Psoas muscle (tissue), 8 donors: ENCODE results near the gene ZNF268. TPM values are rescaled to one million over a fixed set of nuclear protein-coding genes. Genes with fewer than 3 reads are reported as not detected.

Source experiments
- ATAC-seq, 4 donors: fragments of 200-7000 bp; cut with Tn5 transposase; one replicate each; pipeline ENCODE4 v1.9.1; 2020; ENCODE audit warnings: moderate library complexity in 3 of 4, mild to moderate bottlenecking in 2 of 4
- DNase-seq, 2 donors: peaks; one replicate each; pipeline ENCODE4 v3.0.0-alpha.2; 2020
- H3K27ac ChIP-seq: fragments of 200-600 bp; one replicate; pipeline ENCODE4 v1.8.0; 2022
- H3K27me3 ChIP-seq, 3 donors: fragments of 200-600 bp in 1 of 3; one replicate each; pipeline versions ENCODE4 v1.6.1 to v1.8.0; 2013 to 2022; ENCODE audit warnings: low read length in 2 of 3, mild to moderate bottlenecking in 2 of 3, moderate library complexity in 1 of 3; ENCODE audit not compliant: insufficient read depth in 3 of 3
- H3K36me3 ChIP-seq, 2 donors: fragments of 200-600 bp in 1 of 2; one replicate each; pipeline versions ENCODE4 v1.6.1 to v1.8.0; 2013 to 2022; ENCODE audit warnings: low read depth in 1 of 2, mild to moderate bottlenecking in 1 of 2, moderate library complexity in 1 of 2; ENCODE audit not compliant: insufficient read depth in 1 of 2
- H3K4me1 ChIP-seq: fragments of 200-600 bp; one replicate; pipeline ENCODE4 v1.8.0; 2022
- H3K4me3 ChIP-seq: fragments of 200-600 bp; one replicate; pipeline ENCODE4 v1.8.0; 2022; ENCODE audit warnings: mild to moderate bottlenecking
- H3K9me3 ChIP-seq: fragments of 200-600 bp; one replicate; pipeline ENCODE4 v1.8.0; 2022
- WGBS, 3 donors: extraction: QIAGEN DNeasy Blood & Tissue Kit; methylation state at CpG; one replicate each; pipeline versions ENCODE4 v1.1.6 to v1.1.7; 2013; 5-methylcytosine and 5-hydroxymethylcytosine counted together
- intact Hi-C, 2 donors: fragments of 100-400 bp; cut with DNase I; formaldehyde crosslinking; loops; one replicate each; pipeline versions ENCODE4 v1.11.0 to v1.14.2; 2022
- polyA plus RNA-seq, 3 donors: library from polyadenylated mRNA; stranded (reverse); fragments of 200-250 nt; gene quantifications; one replicate each; pipeline ENCODE4 v1.2.3, GENCODE V29; 2013
- total RNA-seq, 4 donors: library from RNA; stranded (reverse); fragmentation: NEBNext Ultra II Directional in 2 of 4; extraction: Animal tissue kit (Norgen Biotek cat#: 25700) in 2 of 4; gene quantifications; one replicate each; pipeline versions ENCODE4 v1.2.1 to v1.2.4, GENCODE V29; 2021 to 2023
- TF ChIP-seq, protein P1 (sequence below): fragments of 200-600 bp; IDR thresholded peaks from one replicate; pipeline ENCODE4 v1.8.0; 2022; ENCODE audit warnings: antibody characterized with exemption
- donor health status: healthy with polysubstance abuse.
- donor health status: DM: no; HTN: no; CAD: no; lungs with moderate emphysema.
- donor health status: Bipolar disorder and iron deficiency.
- donor health status: healthy.
- donor health status: DM: yes; HTN: yes; CAD: no.
- donor health status: DM: no; HTN: no; CAD: no.
- donor health status: DM: no; HTN: no; CAD: no.
- donor health status: DM: yes; HTN: yes; CAD: no.

Gene ZNF268
- total and polyA plus RNA-seq, 7 donors: 1.1 to 6.4 (median 5.6) TPM

DNA sequence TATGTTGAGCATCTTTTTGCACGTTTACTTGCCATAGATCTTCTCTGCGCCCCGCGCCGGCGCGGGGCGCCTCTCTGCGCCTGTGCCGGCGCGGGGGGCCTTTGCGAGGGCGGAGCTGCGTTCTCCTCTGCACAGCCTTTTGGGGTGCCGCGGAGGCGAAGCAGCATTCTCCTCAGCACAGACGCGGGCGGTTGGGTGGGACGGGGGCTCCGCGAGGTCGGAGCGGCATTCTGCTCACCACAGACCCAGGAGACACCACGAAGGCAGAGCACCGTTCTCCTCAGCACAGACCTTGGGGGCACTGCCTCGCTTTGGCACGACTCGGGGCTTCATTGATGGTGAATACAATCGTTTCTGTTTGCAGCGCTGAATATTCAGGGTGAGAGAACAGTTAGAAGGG lies 82.9 kb downstream of the ZNF268 start:
- TF ChIP-seq, protein P1, sequence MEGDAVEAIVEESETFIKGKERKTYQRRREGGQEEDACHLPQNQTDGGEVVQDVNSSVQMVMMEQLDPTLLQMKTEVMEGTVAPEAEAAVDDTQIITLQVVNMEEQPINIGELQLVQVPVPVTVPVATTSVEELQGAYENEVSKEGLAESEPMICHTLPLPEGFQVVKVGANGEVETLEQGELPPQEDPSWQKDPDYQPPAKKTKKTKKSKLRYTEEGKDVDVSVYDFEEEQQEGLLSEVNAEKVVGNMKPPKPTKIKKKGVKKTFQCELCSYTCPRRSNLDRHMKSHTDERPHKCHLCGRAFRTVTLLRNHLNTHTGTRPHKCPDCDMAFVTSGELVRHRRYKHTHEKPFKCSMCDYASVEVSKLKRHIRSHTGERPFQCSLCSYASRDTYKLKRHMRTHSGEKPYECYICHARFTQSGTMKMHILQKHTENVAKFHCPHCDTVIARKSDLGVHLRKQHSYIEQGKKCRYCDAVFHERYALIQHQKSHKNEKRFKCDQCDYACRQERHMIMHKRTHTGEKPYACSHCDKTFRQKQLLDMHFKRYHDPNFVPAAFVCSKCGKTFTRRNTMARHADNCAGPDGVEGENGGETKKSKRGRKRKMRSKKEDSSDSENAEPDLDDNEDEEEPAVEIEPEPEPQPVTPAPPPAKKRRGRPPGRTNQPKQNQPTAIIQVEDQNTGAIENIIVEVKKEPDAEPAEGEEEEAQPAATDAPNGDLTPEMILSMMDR: no peak
- DNase-seq: no peak
- Histone ChIP-seq H3K4me3 (no peak overlapping the region), H3K9me3 (no peaks in the 10 kb centered on the region), H3K27ac (no peak overlapping the region), H3K4me1 (no peaks in the 10 kb centered on the region), H3K27me3 (no peaks in the 10 kb centered on the region), H3K36me3 (no peaks in the 10 kb centered on the region)
- no peak for ATAC-seq
- intact Hi-C loops: no loop called here
- 80 to 83% (median 83%) methylated on average over 33 of the region's 33 CpGs for WGBS, 3 donors

Other genes starting within 250 kb of the ZNF268 start
- gene ZNF605, start 225.2 kb upstream of the ZNF268 start, total RNA-seq: 1 to 10 TPM; 6.6 to 8.8 (median 7.8) TPM
- gene ZNF605, start 225.2 kb upstream of the ZNF268 start, polyA plus RNA-seq: 1 to 10 TPM; 1.6 to 4.1 (median 2.5) TPM
- gene ZNF26, start 195.1 kb upstream of the ZNF268 start, total RNA-seq: 1 to 10 TPM; 2.9 to 3.9 (median 3.3) TPM
- 1 to 10 TPM; 1.4 to 4.0 (median 2.1) TPM for gene ZNF26, start 195.1 kb upstream of the ZNF268 start, polyA plus RNA-seq
- gene ZNF84, start 144.0 kb upstream of the ZNF268 start, total RNA-seq: 10 to 100 TPM in 3 of 4 donors, 1 to 10 TPM in 1; 9.0 to 11.5 (median 10.5) TPM
- gene ZNF84, start 144.0 kb upstream of the ZNF268 start, polyA plus RNA-seq: 10 to 100 TPM in 1 of 3 donors, 1 to 10 TPM in 2; 2.8 to 23.7 (median 4.7) TPM
- 1 to 10 TPM; 3.9 to 9.8 (median 7.5) TPM for gene ZNF140, start 100.6 kb upstream of the ZNF268 start, total RNA-seq
- gene ZNF140, start 100.6 kb upstream of the ZNF268 start, polyA plus RNA-seq: 10 to 100 TPM in 1 of 3 donors, 1 to 10 TPM in 2; 5.3 to 25.7 (median 6.6) TPM
- 1 to 10 TPM in 1 of 4 donors, under 1 TPM in 3; 0.69 to 1.1 (median 0.93) TPM for gene ZNF891, start 51.2 kb upstream of the ZNF268 start, total RNA-seq
- gene ZNF891, start 51.2 kb upstream of the ZNF268 start, polyA plus RNA-seq: 1 to 10 TPM in 1 of 3 donors, under 1 TPM in 2; 0.24 to 1.1 (median 0.31) TPM
- 1 to 10 TPM; 2.5 to 5.3 (median 3.3) TPM for gene ZNF10, start 50.9 kb upstream of the ZNF268 start, total RNA-seq
- gene ZNF10, start 50.9 kb upstream of the ZNF268 start, polyA plus RNA-seq: 1 to 10 TPM; 2.1 to 9.3 (median 3.0) TPM
- not detected for gene ANHX, start 54.4 kb downstream of the ZNF268 start, total RNA-seq
- not detected for gene ANHX, start 54.4 kb downstream of the ZNF268 start, polyA plus RNA-seq